ENCODE data around the gene SFTA2. TPM values are rescaled to one million over a fixed set of nuclear protein-coding genes. Genes with fewer than 3 reads are reported as not detected.

The SFTA2 gene
- total RNA-seq (2014; rRNA removed; shearing (Covaris generic)) (not detected in 2 replicates), total RNA-seq (2022) (not detected in 2 replicates), Bru-seq, nascent RNA (not detected), BruChase-seq, experiment 1, labeled RNA remaining after a 6-hour chase (percentile 5 among the genes with signal in this experiment), BruChase-seq, experiment 2, labeled RNA remaining after a 2-hour chase (not detected)
- long read RNA-seq, result 0 reads

GRCh38 chr6:30931969-30932645 lies at the start of gene SFTA2:
TSS of gene SFTA2 (minus strand) at chr6:30932170. CDS start at chr6:30932096, 74 bp downstream.
- ChIA-PET CTCF (ENCODE audit: unreplicated experiment) (no interaction called here), POLR2A (no interaction called here)
- H3K4me3 ChIP-seq (ENCODE audit: low read depth, low read length, poor library complexity, severe bottlenecking), result no peak within 1 kb of the TSS
- no peaks in the 10 kb centered on the region for H4K20me1 ChIP-seq (ENCODE audit: insufficient read depth, low read length)
- H3K9me2 ChIP-seq (ENCODE audit: insufficient read depth, low read length), result no peaks in the 10 kb centered on the region
- no peaks in the 10 kb centered on the region for H3K79me2 ChIP-seq (ENCODE audit: insufficient read depth, low read depth, low read length)
- no peak for DNase-seq (ENCODE audit: low spot score)
- no peak for TF ChIP-seq CTCF (conservative IDR thresholded peaks at IDR 0.05; ENCODE audit: low read length)
- no peak for TF ChIP-seq EZH2phosphoT487 (IDR thresholded peaks at IDR 0.05; ENCODE audit: borderline replicate concordance, low read depth, low read length)
- no TSS peak for BruUV-seq (replicated peaks)
- intact Hi-C loops (cut with micrococcal nuclease; ENCODE audit: unreplicated experiment), result no loop called here
- no peaks in the 10 kb centered on the region for H3K4me1 ChIP-seq (ENCODE audit: insufficient read depth, low read length, poor library complexity, severe bottlenecking)
- peaks cover 22% of the 10 kb centered on the region for H3K36me3 ChIP-seq (ENCODE audit: insufficient read depth, low read length)
- no peak within 1 kb of the TSS for H3K4me2 ChIP-seq (ENCODE audit: low read length)
- H3K27ac ChIP-seq (ENCODE audit: low read depth, low read length, poor library complexity, severe bottlenecking), result no peak within 1 kb of the TSS
- no peak within 1 kb of the TSS for H2AFZ ChIP-seq (ENCODE audit: low read length)
- peaks cover 14% of the 10 kb centered on the region for H3K9me3 ChIP-seq (ENCODE audit: low read length)

GRCh38 chr6:30979690-30980089 lies 47.7 kb upstream of the SFTA2 start:
- ChIA-PET CTCF (ENCODE audit: unreplicated experiment) (no interaction called here), POLR2A (interaction anchor here (0.5 to 0.6 kb wide), 2 partner anchors 72 to 193 kb away, joined by 3 to 4 read pairs; no protein-coding TSS in a partner anchor)
- no TSS peak for BruUV-seq (replicated peaks)
- H4K20me1 ChIP-seq (ENCODE audit: insufficient read depth, low read length), result no peaks in the 10 kb centered on the region
- intact Hi-C loops (cut with micrococcal nuclease; ENCODE audit: unreplicated experiment), result no loop called here
- H3K9me2 ChIP-seq (ENCODE audit: insufficient read depth, low read length), result no peaks in the 10 kb centered on the region
- no peak overlapping the region for H2AFZ ChIP-seq (ENCODE audit: low read length)
- H3K4me1 ChIP-seq (ENCODE audit: insufficient read depth, low read length, poor library complexity, severe bottlenecking), result no peaks in the 10 kb centered on the region
- H3K4me3 ChIP-seq (ENCODE audit: low read depth, low read length, poor library complexity, severe bottlenecking), result no peak overlapping the region
- no peaks in the 10 kb centered on the region for H3K79me2 ChIP-seq (ENCODE audit: insufficient read depth, low read depth, low read length)
- H3K27ac ChIP-seq (ENCODE audit: low read depth, low read length, poor library complexity, severe bottlenecking), result no peak overlapping the region
- no peaks in the 10 kb centered on the region for H3K36me3 ChIP-seq (ENCODE audit: insufficient read depth, low read length)
- no peaks in the 10 kb centered on the region for H3K9me3 ChIP-seq (ENCODE audit: low read length)
- TF ChIP-seq EZH2phosphoT487 (IDR thresholded peaks at IDR 0.05; ENCODE audit: borderline replicate concordance, low read depth, low read length) (no peak), CTCF (conservative IDR thresholded peaks at IDR 0.05; ENCODE audit: low read length) (no peak)
- H3K4me2 ChIP-seq (ENCODE audit: low read length), result no peak overlapping the region
- no peak for DNase-seq (ENCODE audit: low spot score)

GRCh38 chr6:30979141-30979540 lies 47.2 kb upstream of the SFTA2 start:
- BruUV-seq (replicated peaks), result no TSS peak
- ChIA-PET CTCF (ENCODE audit: unreplicated experiment) (no interaction called here), POLR2A (interaction anchor here (0.6 kb wide), 1 partner anchor 51 kb away, joined by 4 read pairs; no protein-coding TSS in a partner anchor)
- Histone ChIP-seq H3K79me2 (ENCODE audit: insufficient read depth, low read depth, low read length) (no peaks in the 10 kb centered on the region), H3K36me3 (ENCODE audit: insufficient read depth, low read length) (no peaks in the 10 kb centered on the region), H3K9me2 (ENCODE audit: insufficient read depth, low read length) (no peaks in the 10 kb centered on the region), H3K4me2 (ENCODE audit: low read length) (no peak overlapping the region), H3K4me3 (ENCODE audit: low read depth, low read length, poor library complexity, severe bottlenecking) (no peak overlapping the region), H3K4me1 (ENCODE audit: insufficient read depth, low read length, poor library complexity, severe bottlenecking) (no peaks in the 10 kb centered on the region), H4K20me1 (ENCODE audit: insufficient read depth, low read length) (no peaks in the 10 kb centered on the region), H2AFZ (ENCODE audit: low read length) (no peak overlapping the region), H3K9me3 (ENCODE audit: low read length) (no peaks in the 10 kb centered on the region), H3K27ac (ENCODE audit: low read depth, low read length, poor library complexity, severe bottlenecking) (no peak overlapping the region)
- TF ChIP-seq CTCF (conservative IDR thresholded peaks at IDR 0.05; ENCODE audit: low read length) (no peak), EZH2phosphoT487 (IDR thresholded peaks at IDR 0.05; ENCODE audit: borderline replicate concordance, low read depth, low read length) (no peak)
- intact Hi-C loops (cut with micrococcal nuclease; ENCODE audit: unreplicated experiment), result no loop called here
- no peak for DNase-seq (ENCODE audit: low spot score)

Measured in OCI-LY7 (cell line).